ENCODE data around the gene NINJ1.

The NINJ1 gene, protein sequence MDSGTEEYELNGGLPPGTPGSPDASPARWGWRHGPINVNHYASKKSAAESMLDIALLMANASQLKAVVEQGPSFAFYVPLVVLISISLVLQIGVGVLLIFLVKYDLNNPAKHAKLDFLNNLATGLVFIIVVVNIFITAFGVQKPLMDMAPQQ
- 20.5 to 62.4 (median 27.2) reads per million in 3 experiments for total RNA-seq

DNA sequence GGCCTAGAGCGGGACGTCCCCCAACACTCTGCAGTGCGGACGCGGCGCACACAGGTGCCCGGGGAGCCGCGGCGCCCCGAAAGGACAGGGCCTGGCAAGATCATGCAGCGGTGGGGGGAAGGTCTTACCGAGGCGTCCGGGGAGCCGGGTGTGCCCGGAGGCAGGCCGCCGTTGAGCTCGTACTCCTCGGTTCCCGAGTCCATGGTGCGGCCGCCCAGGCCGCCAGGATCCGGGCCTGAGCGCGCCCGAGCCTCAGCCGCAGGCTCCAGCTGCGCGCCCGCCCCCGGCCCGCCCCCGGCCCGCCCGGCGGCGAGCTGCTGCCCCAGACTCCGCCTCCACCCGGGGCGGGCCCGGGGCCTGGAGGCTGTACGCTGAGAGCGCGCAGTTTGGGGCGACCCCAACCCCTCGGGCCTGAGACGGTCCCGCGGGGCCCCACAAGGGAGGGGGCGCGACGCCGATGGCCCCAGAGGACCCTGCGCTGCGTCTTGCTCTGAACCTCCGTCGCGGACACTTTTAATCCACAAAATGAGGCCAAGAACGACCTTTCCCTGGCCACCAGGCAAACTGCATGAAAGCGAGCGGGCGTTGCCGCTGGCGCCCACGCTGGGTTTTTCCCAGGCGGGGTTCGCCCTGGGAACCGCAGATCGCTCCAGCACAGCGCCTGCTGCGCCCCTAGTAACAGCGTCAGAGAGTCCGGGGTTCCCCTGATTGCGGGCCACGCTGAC lies at the start of gene NINJ1:
Gene NINJ1 (minus strand): TSS at position 237 of the 725 bp plus-strand sequence. CDS start 34 bp downstream, at position 203.
- DNase-seq, result peak; percentile 91

DNA sequence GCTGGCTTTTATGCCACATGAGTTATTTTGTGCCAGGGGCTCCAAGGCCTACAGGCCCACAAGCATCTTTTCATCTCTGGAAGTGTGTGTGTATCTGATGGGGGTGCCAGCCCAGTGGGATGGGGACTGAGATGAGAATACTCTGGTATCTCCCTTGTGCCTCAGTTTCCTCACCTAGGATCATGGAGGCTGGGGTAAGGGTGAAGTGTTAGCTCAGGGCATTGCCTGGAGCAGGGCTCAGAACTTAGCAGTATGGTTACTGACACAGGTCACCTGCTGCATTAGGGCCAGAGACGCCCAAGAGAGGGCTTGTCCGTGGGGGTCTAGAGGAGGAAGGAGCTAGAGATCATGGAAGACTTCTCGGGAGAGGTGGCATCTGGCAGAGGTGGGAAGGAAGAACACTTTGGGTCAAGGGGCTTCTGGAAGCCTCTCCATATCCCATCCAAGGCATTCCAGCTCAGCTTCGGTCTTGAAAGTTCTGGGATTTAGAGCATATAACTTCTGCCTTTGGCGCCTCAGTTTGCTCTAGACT lies 49.1 kb upstream of the NINJ1 start:
- no peak for DNase-seq

DNA sequence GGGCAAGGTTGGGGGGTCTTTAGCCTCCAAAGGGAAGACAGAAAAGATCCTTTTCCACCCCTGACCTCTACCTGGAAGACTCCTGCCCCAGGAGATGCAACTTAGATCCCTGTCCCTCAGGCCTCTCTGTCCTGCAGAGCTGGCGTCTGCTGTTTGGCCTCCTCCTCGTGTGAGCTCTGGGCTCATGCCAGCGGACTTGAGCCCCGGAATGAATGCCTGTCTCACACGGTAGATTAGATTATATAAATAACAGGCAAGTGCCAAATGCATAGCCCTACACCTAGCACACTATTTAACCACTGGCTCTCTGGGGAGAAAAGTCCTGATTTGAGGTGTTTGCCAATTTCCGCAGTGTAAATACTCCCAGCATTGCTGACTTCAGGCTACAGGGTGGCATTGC lies 48.5 kb upstream of the NINJ1 start:
- DNase-seq, result no peak

DNA sequence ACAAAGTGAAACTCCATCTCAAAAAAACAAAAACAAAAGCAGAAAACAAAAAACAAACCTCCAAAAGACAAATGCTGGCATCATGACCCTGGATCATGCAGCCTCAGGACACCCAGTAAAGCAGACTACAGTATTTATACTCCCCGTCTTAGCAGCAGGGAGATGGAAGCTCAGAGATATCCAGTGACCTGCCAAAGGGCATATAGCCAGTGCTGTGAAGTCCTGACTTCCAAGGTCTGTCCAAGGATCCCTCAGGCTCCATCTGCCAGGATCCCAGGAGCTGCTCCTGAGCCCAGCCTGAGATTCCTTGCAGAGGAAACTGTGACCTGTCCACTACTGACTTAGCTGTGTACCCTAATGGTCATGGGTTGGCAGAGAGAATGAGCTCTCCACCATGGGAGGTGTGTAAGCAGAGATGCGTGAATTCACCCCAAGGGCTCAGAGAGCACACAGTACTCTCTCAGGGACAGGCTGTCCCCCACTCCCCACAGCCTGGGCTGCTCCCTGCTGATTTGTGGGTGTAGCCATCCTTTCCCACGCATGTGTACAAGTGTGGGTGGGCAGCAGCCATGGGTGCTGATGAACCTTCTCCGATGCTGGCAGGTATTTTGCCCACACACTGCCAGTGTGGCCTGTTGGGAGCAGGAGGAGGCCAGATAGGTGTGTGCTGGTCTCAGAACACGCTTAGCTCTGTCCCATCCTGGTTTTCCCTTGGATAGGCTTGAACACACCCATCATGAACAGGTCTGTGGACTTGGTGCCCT lies 47.8 kb upstream of the NINJ1 start:
- no peak for DNase-seq

DNA sequence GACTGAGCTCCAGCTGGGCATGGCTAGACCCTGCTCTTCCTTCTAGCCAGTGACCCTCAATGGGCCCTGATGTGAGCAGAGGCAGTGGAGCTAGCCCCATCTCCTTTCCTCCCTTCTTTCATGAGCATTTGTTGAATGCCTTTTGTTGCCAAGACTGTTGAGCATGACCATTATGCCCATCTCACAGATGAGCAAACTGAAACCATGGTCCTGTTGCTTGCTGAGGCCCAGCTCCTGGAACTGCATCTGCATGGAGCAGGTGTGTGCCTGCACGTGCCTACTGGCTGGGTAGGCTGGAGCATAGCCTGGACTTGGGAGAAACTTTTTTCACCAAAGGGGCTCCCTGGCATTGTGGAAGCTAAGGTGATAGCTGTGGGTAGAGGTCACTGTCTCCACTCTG lies 46.9 kb upstream of the NINJ1 start:
- DNase-seq, result no peak

DNA sequence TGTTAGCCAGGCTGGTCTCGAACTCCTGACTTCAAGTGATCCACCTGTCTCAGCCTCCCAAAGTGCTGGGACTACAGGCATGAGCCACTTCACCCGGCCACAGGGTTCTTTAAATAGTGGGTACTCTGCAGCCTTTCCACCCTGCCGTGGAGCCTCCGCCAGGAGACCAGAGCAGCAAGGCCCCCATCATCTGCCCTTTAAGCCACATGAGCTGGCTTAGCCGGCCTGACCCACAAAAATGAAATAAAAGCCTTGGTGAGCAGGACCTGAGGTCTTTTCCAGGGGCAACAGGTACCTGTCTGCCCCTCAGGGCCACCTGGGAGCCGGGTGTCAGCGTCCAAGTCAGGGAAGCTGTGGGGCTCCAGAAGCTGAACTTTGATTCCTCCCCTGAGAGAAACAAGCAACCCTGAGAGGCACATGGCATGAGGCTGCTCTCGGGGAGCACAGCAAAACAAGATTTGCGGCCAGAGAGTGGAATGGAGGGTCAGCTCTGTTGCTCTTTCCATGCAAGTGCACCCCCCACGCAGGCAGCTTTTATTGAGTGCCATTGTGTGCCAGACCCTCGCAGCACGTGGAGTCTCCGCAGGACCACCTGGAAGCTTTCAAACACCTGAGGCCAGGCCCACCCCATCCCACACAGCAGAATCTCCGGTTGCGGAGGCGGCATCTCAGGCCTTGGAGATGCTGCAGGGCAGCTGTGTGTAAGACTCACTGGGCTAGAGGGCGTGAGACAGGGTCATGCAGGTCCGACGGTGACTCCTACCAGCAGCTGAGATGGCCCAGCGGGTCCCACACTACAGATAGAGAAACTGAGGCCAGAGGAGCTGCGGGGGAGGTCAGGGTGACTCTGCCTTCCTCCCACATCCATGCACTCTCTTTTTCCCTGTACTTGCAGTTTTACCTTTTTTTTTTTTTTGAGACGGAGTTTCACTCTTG lies 45.1 kb upstream of the NINJ1 start:
- DNase-seq, result no peak

DNA sequence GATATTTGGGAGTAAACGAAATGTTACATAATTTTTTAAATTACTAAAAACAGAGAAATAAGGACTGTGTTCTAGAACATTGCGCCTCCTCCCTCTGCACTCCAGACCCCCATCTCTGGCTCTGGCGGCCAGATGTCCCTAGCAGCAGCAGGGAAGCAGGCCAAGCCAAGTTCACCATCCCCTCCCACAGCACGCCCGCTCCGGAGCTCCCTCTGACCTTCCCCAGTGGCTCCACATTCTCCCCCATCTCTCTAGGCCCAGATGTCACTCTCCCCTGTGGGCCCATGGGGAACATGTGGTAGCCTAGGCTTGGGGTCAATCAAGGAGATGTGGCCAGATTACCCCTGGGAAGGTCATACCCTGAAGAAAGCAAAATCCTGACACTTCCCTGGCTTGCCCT lies 43.6 kb upstream of the NINJ1 start:
- no peak for DNase-seq

DNA sequence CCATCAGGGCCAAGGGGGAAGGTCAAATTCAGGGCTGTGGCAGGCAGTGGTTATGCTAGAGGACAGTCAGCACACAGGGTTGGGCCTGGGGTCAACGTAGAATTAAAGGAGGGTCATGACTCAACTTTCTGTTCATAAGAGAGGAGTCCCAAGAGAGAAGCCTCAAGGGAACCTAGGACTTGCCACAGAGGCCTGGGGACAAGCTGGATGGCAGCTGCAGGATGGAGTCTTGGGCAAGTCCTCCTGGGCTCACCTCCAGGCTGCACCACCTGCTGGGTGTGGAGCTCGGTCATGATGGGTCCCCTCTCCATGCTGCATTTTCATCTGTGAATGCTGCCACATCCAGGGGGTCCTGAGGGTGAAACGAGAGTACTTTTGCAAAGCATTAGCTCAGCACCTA lies 40.9 kb upstream of the NINJ1 start:
- no peak for DNase-seq

DNA sequence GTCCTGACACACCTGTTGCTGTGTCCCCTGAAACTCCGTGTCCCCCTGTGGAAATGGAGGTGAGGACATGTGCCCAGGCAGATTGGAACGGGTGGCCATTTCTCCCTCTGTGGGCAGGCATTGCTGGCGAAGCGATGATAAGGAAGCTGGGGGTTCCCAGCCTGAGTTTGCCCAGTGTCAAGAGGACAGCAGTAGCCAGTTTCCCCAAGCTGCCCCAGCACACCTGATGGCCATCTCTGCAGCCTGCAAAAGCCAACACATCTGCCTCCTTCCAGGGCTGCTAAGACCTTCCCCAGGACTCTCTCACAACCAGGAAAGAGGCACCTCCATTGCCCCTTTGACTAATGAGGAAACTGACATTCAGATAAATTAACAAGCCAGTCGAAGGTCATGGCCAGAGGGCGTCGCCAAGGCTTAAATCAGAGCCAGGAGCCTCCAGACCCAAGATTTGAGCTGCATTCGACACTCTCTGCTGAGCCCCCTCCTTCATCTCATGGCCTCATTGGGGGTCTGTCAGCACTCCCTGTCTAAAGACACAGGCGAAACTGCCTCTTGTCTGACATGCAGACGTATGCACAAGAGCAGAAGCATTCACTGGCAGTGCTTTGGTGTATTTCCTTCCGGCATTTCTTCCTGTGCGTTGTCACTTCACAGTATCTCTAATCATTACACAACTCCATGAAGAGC lies 39.5 kb upstream of the NINJ1 start:
- no peak for DNase-seq

DNA sequence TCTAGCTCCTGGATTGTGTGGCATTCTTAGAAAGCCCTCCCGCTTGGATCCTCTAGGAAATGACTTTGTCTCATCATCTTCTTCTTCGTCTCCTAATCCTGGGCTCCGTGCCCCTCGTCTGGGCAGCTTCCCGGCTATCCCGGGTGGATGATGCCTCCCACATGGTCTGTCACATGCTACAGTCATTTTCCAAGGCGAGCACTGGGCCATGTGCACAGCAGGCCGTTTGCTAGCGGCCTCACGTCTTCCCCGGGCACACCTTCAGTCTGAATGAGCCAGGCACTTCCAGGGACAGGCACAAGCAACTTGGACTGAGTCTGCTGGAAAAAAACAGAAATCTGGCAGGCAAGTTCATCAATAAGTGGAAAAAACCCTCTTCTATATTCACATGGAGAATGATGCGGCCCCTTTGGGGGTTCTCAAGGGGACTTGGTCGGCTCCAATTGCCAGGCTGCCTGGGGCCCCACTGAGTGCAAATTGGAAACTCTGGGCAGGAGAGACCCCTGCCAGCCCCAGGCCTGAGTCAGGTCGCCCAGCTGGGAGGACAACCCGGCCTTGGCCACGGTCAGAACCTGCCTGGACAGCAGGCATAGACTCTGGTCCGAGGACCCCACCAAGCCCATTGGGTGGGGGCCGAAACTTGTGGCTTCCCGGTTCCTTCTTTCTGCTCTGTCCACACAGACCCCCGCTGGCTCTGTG lies 38.8 kb upstream of the NINJ1 start:
- no peak for DNase-seq

DNA sequence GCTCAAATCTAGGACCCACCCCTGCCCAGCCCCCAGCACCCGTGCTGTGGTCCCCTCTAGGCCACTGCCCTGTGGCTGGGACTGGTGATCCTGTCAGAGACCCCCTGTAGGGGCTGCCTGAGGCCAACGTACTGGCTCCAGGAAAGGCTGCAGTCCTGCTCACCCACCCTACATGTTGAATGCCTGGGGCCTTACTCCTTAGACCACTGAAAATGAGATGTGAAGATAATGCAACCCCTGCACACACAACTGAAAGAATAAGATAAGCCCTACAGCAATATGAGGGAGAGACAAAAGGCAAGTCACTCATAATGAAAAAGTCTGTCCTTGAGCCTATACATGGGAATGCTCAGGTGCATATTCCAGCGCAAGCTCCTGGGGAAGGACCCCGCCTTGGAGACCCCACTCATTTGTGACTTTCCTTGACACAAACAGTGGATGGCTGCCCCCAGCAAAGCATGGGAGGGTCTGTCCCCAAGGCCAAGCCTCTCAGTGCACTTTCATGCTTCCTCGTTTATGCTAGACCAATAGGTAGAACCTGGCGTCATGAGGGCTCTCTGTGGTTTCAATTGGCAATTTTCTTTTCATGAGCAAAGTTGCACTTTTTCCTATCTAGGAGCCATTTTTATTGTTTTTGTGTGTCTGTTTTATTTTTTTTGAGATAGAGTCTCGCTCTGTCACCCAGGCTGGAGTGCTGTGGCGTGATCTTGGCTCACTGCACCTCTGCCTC lies 37.4 kb upstream of the NINJ1 start:
- DNase-seq, result no peak

DNA sequence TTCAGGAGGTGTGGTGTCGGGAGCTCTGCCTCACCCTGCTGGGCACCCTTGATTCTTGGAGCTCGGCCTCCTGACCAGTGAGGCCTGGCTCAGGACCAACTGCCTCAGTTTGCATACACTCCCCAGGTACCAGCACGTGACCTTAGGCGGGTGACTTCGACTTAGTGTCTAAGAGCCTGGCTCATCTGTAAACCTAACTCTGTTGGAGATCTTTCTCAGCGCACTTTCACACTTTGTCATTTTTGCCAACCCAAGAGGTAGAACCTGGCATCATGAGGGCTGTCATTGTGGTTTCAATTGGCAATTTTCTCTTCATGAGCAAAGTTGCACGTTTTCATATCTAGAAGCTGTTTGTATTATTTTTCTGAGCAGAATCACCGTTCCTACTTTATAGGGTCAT lies 36.5 kb upstream of the NINJ1 start:
- DNase-seq, result no peak

DNA sequence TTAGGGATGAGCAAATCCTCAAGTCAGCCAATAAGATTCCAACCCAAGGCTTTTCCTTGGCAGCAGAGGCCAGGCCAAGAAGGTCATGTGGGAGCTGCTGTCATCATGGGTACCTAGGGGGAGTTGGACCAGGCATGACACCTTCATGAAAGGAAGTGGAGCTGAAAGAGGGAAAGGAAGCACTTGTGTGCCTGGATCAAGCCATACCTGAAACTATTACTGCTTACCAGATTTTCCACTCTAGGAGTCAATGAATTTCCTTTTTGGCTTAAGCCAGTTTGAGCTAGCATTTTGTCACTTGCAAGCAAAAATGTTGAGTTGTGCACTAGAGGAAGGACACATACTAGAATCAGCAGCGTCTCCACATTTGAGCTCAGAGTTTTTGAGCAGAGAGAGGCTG lies 35.4 kb upstream of the NINJ1 start:
- DNase-seq, result no peak

DNA sequence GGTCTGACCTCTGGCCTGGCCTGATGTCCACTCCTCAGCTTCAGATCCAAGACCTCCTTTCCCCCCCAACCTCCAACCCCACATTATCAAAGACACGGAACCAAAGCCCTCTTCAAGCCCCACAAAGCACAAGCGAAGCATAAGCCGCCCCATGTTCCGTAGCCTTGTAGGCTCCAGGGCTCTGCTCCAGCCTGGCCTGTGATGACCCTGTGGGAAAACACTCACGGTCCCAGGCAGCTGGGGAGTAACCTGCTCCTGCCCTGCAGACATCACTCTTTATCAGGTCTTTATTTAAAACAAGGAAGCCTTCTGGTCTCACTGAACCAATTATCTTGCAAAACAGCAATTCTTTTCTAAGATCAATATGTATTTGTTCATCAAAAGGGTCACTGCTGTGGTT lies 34.5 kb upstream of the NINJ1 start:
- no peak for DNase-seq

DNA sequence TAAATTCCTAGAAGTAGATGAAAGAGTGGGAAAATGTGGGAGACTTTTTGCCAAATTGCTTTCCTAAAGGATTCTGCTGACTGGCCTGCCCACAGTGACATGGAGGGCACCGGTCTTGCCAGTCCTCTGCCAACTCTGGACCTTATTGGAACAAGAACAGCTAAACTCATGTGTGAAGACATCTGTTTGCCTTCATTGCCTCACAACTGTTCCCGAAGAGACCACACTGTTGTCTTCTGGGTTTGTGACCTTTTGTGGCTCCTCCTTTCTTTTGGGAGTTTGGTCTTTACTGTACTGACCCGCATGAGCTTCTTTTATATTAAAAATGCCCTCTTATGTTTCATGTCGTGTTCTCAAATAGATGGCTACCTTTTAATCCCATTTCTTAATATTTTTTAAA lies 33.8 kb upstream of the NINJ1 start:
- no peak for DNase-seq

DNA sequence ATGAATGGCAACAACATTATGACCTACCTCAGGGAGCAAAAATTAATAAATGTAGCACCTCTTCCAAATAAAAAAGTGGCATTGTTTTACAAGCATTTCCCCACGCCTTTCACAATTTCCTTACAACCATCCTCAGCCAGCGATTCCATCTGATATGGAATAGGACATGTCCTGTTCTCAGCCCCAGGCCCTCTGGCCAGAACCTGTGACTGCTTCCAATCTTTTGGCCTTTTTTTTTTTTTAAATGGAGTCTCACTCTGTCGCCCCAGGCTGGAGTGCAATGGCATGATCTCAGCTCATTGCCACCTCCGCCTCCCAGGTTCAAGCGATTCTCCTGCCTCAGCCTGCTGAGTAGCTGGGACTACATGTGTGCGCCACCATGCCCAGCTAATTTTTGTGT lies 33.1 kb upstream of the NINJ1 start:
- DNase-seq, result no peak

DNA sequence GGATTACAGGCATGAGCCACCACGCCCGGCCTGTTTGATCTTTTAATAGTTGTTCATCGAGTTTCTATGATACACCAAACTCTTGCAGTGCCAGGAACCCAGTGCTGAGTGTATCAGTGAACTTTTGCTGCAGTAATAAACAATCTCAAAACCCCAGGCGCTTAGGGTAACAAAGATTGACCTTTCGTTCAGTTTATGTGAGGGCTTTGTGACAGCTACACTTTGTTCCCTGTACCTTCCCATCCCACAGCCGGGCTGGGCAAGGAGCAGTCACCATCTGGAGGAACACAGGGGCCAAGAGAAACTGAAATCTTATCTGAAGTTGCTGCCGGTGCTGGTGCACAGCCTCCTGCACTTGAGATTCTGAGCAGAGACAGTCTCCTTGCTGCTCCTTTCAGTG lies 32.6 kb upstream of the NINJ1 start:
- DNase-seq, result no peak

DNA sequence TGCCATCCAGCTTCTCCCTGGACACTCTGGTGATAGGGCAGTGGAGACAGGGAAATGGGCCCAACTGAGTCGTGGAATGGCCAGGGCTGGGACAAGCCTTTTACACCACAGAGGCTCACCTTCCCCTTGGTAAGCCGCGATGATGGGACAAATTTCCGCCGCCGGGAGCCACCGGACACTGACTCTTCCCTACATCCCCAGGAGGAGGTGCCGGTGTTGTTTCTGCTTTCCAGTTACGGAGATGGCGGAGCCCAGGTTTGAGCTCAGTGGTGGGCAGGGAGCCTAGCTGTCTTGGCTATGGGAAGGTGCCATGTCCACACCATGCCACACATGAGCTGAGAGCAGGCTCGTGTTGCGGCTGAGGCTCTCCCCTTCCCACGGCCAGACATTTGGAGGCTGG lies 30.0 kb upstream of the NINJ1 start:
- no peak for DNase-seq

DNA sequence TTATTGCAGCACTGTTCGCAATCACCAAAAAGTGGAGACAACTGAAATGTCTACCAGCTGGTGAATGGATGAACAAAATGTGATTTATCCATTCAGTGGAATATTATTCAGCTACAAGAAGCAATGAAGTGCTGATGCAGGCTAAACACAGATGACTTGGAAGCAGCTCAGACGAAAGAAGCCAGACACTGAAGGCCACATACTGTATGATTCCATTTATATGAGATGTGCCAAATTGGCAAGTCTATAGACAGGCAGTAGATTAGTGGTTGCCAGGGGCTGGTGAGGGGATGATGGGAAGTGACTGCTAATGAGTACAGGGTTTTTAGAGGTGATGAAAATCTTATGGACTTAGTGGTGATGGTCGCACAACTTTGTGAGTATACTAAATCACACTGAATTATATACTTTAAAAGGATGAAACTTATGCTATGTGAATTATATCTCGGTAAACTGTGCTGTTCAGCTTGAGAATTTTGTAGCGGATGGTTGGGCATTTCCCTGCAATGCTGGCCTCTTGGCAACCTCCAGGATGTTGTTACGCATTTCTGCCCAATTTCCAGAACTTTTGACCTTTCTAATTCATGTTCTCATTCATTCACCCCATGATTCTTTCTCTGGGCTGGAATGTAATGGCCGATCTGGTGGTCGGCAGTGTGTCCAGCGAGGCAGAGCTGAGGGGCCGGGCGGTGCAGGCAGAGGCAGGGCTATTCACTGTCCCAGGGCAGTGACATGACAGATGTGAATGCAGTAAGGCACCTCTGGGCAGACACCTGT lies 27.9 kb upstream of the NINJ1 start:
- DNase-seq, result no peak

Measured in central memory CD4-positive, alpha-beta T cell (primary cell).